AG09309 (cell line): Measurements from ENCODE around the gene DOLPP1.

Experiments used
- DNase-seq: peaks from one replicate; pipeline ENCODE4 v3.0.0-alpha.2; 2010; ENCODE audit warnings: low read depth
- H3K4me3 ChIP-seq: 2 replicates; pipeline ENCODE4 v1.5.1; 2011; ENCODE audit warnings: mild to moderate bottlenecking, low read depth, low read length, moderate library complexity; ENCODE audit not compliant: control insufficient read depth
- TF ChIP-seq, protein P1 (sequence below): IDR thresholded peaks from 2 replicates; pipeline ENCODE4 v1.5.1; 2011; ENCODE audit warnings: mild to moderate bottlenecking, low read depth, low read length, inconsistent platforms; ENCODE audit not compliant: insufficient read depth, control insufficient read depth; ENCODE audit errors: missing control alignments

The DOLPP1 gene

GRCh38 chr9:129093602-129094386 is 12.9 kb downstream of the DOLPP1 start:
- TF ChIP-seq, protein P1, sequence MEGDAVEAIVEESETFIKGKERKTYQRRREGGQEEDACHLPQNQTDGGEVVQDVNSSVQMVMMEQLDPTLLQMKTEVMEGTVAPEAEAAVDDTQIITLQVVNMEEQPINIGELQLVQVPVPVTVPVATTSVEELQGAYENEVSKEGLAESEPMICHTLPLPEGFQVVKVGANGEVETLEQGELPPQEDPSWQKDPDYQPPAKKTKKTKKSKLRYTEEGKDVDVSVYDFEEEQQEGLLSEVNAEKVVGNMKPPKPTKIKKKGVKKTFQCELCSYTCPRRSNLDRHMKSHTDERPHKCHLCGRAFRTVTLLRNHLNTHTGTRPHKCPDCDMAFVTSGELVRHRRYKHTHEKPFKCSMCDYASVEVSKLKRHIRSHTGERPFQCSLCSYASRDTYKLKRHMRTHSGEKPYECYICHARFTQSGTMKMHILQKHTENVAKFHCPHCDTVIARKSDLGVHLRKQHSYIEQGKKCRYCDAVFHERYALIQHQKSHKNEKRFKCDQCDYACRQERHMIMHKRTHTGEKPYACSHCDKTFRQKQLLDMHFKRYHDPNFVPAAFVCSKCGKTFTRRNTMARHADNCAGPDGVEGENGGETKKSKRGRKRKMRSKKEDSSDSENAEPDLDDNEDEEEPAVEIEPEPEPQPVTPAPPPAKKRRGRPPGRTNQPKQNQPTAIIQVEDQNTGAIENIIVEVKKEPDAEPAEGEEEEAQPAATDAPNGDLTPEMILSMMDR = no peak
- no peak for DNase-seq
- no peak overlapping the region for H3K4me3 ChIP-seq

GRCh38 chr9:129094387-129095169 is 13.7 kb downstream of the DOLPP1 start:
- DNase-seq = no peak
- no peak overlapping the region for H3K4me3 ChIP-seq
- TF ChIP-seq, protein P1 = no peak

- TF ChIP-seq, protein P1 = no peak
- DNase-seq = no peak
- H3K4me3 ChIP-seq = no peak overlapping the region
Measured at GRCh38 chr9:129095170-129095667, 14.3 kb downstream of the DOLPP1 start.

DNA sequence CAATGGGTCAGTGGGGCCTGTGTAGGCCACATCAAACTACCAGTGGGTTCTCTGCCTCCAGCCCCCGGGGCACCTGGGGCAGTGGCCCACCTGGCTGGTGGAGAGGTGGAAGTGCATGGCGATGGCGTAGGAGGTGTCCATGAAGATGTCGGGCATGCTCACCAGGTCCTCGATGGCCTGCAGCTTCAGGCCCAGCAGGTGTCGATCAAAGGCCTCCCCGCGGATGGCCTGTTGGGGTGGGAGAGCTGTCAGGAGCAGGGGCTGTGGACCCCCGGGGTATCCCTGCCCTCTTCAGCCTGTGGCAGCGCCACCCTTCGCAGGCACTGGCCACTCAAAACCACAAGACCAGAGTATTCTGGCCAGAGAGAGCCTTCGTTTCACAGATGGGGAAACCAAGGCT is 15.0 kb downstream of the DOLPP1 start:
- TF ChIP-seq, protein P1 = no peak
- H3K4me3 ChIP-seq = no peak overlapping the region
- DNase-seq = no peak

GRCh38 chr9:129097671-129098306 is 16.9 kb downstream of the DOLPP1 start:
- no peak overlapping the region for H3K4me3 ChIP-seq
- TF ChIP-seq, protein P1 = no peak
- no peak for DNase-seq

DNA sequence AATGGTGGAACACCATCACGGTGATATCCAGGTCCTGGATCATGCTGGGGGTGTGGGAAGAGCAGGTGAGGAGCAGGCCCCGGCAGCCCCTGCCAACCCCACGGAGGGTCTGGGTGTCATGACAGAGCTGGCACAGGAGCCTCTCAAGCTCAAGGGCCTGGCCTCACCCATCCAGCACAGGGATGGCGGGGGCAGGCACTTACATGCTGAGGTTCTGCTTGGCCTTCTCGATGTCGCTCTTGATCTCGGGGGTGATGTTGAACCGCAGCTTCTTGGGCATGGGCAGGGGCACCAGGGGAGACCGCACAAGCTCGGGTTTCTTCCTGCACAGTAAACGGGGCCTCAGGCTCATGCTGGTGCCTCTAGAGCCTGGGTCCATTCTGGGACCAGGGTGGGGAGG is 17.4 kb downstream of the DOLPP1 start:
- DNase-seq = no peak
- TF ChIP-seq, protein P1 = no peak
- no peak overlapping the region for H3K4me3 ChIP-seq
